HL-60/S4 (cell line): ENCODE data around the gene THSD7A.

Experiments used
- in situ Hi-C: fragments of 300-500 bp; cut with MboI; formaldehyde crosslinking; loops from 2 replicates; pipeline ENCODE4 v1.14.3; 2022; ENCODE audit warnings: low sequenced_read_pairs

The THSD7A gene

GRCh38 chr7:11648101-11648500 is 183.9 kb downstream of the THSD7A start:
- in situ Hi-C loops, result no loop called here

- in situ Hi-C loops, result no loop called here
Measured at GRCh38 chr7:11642841-11643240, 189.2 kb downstream of the THSD7A start.

- in situ Hi-C loops, result no loop called here
Measured at GRCh38 chr7:11642276-11642675, 189.7 kb downstream of the THSD7A start.

GRCh38 chr7:11638011-11638774 is 193.8 kb downstream of the THSD7A start:
- in situ Hi-C loops, result no loop called here

- in situ Hi-C loops, result no loop called here
Measured at GRCh38 chr7:11636274-11636673, 195.7 kb downstream of the THSD7A start.

- in situ Hi-C loops, result no loop called here
Measured at GRCh38 chr7:11633310-11633709, 198.7 kb downstream of the THSD7A start.

GRCh38 chr7:11630355-11630754 is 201.6 kb downstream of the THSD7A start:
- in situ Hi-C loops, result no loop called here

GRCh38 chr7:11625669-11626068 is 206.3 kb downstream of the THSD7A start:
- in situ Hi-C loops, result no loop called here

- in situ Hi-C loops, result no loop called here
Measured at GRCh38 chr7:11623093-11623678, 208.8 kb downstream of the THSD7A start.

GRCh38 chr7:11620406-11621253 is 211.4 kb downstream of the THSD7A start:
- in situ Hi-C loops, result no loop called here

GRCh38 chr7:11616466-11616865 is 215.5 kb downstream of the THSD7A start:
- in situ Hi-C loops, result no loop called here

- in situ Hi-C loops, result no loop called here
Measured at GRCh38 chr7:11615174-11615573, 216.8 kb downstream of the THSD7A start.

- in situ Hi-C loops, result no loop called here
Measured at GRCh38 chr7:11613292-11613930, 218.6 kb downstream of the THSD7A start.

- in situ Hi-C loops, result no loop called here
Measured at GRCh38 chr7:11612737-11613136, 219.3 kb downstream of the THSD7A start.

- in situ Hi-C loops, result no loop called here
Measured at GRCh38 chr7:11609096-11609670, 222.8 kb downstream of the THSD7A start.

- in situ Hi-C loops, result no loop called here
Measured at GRCh38 chr7:11607686-11608085, 224.3 kb downstream of the THSD7A start.

- in situ Hi-C loops, result no loop called here
Measured at GRCh38 chr7:11605749-11606148, 226.2 kb downstream of the THSD7A start.

GRCh38 chr7:11604505-11604904 is 227.5 kb downstream of the THSD7A start:
- in situ Hi-C loops, result no loop called here

GRCh38 chr7:11601761-11602160 is 230.2 kb downstream of the THSD7A start:
- in situ Hi-C loops, result no loop called here

GRCh38 chr7:11593322-11593721 is 238.7 kb downstream of the THSD7A start:
- in situ Hi-C loops, result no loop called here

GRCh38 chr7:11592699-11593098 is 239.3 kb downstream of the THSD7A start:
- in situ Hi-C loops, result no loop called here
